Measurements from ENCODE around the gene ADM.

Gene ADM

GRCh38 chr11:10291801-10292638, 12.9 kb upstream of the ADM start:
- DNase-seq: no peak

GRCh38 chr11:10293423-10294289, 11.2 kb upstream of the ADM start, which contains the start of gene SBF2:
TSS of gene SBF2 (minus strand) at chr11:10294219. CDS start at chr11:10294069, 150 bp downstream.
- peak; percentile 47 for DNase-seq

DNA sequence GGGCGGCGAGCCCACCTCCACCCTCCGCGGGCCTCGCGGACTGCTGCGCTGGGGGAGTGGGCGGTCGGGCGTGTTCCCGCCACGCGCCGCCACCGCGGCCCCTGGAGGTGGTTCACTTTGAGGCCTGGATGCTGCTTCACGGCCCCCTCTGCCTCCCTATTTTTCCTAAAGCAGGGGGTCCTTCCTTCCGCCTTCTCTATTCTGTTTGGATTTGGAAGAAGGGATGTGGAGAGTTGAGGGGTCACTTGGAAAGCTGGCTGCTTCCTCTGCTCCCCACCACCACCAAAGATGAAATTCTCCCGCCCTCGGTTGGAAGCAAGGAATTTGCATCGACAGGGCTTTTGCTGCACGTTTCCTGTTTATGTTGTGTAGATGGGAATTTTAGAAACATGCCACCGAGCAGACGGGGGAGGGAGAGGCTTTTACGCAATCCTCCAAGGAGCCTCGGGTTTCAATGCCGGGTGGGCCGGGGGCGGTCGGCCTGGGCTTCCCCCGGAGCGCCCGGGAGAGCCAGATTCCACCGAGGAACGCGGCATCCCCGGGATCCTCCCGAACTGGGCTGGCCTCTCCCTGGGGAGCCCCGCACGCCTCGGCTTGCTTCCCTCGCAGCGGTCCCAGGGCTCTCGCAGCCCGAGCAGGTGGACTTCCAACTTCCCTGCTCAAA, 10.5 kb upstream of the ADM start:
- peak; percentile 47 for DNase-seq

DNA sequence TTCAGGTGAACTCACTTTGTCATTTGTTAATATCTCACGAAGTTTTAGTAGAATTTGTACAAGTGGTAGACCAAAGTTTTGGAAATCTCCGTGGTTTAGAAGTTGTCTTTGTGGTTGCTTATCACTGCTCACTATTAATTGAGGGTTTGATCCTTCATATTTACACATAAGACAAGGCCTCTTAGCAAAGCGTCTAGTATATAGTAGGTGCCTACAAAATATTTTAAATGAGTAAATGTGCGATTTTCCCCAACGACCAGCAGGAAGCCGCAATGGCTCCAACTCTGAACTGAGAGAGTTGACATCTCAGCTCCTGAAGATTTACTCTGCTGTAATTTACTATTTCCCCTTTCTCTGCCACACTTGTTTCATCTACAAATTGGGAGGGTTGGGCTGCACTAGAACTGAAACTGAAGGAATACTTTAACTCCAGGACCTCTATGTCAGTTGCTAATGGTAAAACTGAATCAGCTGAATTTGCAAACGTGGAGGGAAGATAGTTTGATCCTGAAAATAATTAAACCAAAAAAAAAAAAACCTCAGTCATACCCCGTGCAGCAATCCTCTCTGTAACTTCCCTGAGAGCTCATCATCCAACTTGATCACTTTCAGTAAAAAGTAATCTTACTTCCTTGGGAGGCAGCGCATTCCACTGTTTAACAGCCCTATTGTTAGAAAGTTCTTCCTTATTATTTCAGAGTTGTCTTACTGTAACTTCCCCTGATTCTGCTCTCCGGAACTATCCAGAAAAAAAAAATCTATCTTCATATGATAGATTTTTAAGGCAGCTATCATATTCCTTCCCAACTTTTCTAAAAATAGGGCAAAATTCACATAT, 9.6 kb upstream of the ADM start:
- no peak for DNase-seq

- DNase-seq: no peak
Measured at GRCh38 chr11:10298342-10298741, 6.5 kb upstream of the ADM start.

DNA sequence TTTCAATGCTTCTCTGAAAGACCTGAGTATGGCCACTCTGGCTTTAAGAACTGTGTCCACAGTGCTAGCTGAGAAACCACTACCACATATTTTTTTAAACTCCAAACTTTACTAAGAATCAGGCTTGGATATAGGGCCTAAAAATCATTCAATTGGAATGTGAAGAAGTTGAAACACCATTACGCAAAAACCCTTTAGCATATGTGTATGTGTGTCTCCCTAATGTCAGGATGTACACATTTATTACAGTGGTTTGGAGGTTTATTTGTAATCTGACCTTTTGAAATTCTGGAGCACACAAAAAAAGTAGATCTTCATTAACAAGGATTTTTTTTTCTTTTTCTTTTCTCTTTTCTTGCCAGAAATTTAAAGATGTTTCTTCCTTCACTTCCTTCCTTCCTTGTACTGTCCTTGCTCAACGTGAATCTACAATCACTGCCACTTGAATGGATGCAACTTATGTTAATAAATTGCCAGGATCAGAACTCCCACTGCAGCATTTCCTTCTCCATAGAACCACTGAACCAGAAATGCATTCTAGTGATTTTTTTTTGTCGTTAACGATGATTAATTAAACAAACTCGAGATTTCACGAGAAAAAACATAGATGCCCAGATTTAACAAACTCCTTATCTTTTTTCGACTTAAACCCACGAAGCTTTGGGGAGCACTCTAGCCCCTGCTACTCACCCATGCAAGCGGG, 3.1 kb upstream of the ADM start:
- DNase-seq: no peak

DNA sequence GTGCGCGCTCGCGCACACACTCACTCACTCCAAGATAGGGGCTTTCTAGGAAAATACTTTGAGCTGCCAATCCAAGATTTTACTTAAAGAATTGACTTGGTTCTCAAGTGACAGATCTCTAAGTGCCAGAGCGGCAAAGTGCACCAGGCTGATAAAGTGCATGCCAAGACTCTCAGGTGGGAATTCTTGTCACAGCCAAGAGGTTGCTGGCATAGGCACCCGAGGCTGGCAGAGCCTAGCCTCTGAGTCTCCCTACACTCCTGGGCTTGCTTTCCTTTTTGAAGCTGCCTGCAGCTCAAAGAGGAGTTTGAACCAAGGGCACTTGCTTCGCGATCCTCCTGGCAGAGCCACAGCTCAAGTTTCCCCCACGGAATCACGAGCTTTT, 2.5 kb upstream of the ADM start:
- peak; percentile 3 for DNase-seq

GRCh38 chr11:10302744-10303557, 1.9 kb upstream of the ADM start:
- peak; percentile 13 for DNase-seq

GRCh38 chr11:10303558-10304363, 1.1 kb upstream of the ADM start:
- DNase-seq: peak; percentile 45

- peak; percentile 23 for DNase-seq
Measured at GRCh38 chr11:10305262-10305963, 540 bp downstream of the ADM start.

DNA sequence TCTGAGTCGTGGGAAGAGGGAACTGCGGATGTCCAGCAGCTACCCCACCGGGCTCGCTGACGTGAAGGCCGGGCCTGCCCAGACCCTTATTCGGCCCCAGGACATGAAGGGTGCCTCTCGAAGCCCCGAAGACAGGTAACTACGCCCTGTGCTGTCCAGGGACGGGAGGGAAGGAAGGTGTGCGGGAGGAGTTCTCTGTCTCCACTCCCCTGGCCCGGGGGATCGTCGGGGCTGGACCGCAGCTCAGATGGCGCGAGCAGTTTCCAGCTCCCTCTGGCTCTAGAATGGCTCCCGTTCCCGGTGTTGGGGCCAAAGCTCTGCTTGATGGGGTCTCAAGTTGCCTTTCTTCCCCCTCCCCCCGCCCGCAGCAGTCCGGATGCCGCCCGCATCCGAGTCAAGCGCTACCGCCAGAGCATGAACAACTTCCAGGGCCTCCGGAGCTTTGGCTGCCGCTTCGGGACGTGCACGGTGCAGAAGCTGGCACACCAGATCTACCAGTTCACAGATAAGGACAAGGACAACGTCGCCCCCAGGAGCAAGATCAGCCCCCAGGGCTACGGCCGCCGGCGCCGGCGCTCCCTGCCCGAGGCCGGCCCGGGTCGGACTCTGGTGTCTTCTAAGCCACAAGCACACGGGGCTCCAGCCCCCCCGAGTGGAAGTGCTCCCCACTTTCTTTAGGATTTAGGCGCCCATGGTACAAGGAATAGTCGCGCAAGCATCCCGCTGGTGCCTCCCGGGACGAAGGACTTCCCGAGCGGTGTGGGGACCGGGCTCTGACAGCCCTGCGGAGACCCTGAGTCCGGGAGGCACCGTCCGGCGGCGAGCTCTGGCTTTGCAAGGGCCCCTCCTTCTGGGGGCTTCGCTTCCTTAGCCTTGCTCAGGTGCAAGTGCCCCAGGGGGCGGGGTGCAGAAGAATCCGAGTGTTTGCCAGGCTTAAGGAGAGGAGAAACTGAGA, 1.4 kb downstream of the ADM start:
- no peak for DNase-seq

GRCh38 chr11:10307022-10307399, 2.1 kb downstream of the ADM start:
- no peak for DNase-seq

GRCh38 chr11:10307400-10308200, 2.7 kb downstream of the ADM start:
- DNase-seq: peak; percentile 49

GRCh38 chr11:10308201-10308954, 3.5 kb downstream of the ADM start:
- DNase-seq: no peak

- DNase-seq: no peak
Measured at GRCh38 chr11:10309163-10310093, 4.6 kb downstream of the ADM start.

Measured in NCI-H2171 treated with DMSO at 0.1 percent for 48 hours (cell line).